GM21447 (cell line): ENCODE measurements around the gene SELENOS.

Experiments used
- ATAC-seq: cut with Tn5 transposase; IDR thresholded peaks from one replicate; pipeline ENCODE4 v1.9.1; 2021; ENCODE audit not compliant: unreplicated experiment

The SELENOS gene

GRCh38 chr15:101277038-101277822 lies at the start of gene SELENOS:
Gene SELENOS, minus strand, starts transcription at chr15:101277485. Its CDS starts 68 bp downstream, at chr15:101277417.
- peak; percentile 79 for ATAC-seq

DNA sequence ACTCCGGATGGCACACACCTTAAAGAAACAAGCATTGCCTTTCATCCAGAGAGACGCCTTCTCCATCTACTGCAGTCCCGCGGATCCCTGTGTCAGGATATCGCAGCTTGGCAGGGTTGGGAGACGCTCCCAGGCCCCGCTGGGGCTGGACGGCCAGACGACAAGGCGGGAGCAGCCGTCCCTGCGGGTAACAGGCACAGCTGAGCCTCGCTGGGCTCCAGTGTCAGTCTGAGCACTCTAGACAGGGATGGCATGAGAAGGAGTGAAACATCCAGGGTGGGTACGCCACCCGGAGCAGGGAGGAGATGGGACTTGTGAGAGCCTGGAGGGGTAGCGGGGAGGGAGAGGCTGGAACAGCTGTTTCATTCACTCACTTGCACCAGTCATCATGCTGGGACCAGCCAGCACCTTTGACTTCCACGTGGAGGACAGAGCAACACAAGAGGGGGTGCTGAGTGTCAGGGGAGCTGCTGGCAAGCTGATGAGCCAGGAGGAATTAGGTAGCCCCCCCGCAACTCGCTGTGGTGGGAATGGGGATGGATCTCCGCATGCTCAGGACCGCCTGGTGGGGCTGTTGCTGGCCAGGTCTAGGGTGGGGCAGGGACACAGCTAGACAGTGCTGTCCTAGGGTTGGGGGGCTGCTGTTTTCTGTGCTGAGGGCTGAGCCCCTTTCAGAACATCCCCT lies 49.3 kb upstream of the SELENOS start:
- ATAC-seq: no peak

GRCh38 chr15:101326026-101326315 lies 48.7 kb upstream of the SELENOS start:
- ATAC-seq: no peak

- no peak for ATAC-seq
These were observed 48.2 kb upstream of the SELENOS start for GRCh38 chr15:101325263-101326025.

DNA sequence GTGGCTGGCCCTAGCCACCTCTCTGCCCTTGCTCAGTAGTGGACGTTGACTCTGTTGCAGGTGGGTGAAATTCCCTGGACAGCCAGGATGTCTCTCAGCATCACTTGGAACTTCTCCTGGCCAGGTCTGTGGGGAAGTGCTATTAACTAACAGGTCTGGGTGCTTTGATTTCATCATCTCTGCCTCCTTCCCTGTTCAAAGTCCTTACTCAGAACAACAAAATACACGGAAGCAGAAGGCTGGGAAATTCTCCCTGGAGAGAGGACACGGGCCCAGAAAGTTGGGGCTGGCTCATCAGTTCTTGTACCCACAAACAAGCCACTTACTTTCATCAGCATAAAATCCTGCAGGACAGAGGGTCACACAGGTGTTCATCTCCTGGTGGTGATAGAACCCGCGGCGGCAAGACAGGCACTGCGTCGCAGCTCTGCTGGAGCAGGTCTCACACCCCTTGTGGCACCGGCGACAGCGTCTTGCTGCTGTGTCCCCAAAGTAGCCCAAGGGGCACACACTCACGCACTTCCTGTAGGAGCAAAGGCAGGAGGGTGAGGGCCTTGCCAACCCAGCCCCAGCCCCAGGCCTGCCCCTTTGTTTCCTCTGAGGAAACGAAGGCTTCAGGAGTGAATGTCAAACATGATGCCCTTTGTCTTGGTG lies 47.4 kb upstream of the SELENOS start:
- no peak for ATAC-seq

DNA sequence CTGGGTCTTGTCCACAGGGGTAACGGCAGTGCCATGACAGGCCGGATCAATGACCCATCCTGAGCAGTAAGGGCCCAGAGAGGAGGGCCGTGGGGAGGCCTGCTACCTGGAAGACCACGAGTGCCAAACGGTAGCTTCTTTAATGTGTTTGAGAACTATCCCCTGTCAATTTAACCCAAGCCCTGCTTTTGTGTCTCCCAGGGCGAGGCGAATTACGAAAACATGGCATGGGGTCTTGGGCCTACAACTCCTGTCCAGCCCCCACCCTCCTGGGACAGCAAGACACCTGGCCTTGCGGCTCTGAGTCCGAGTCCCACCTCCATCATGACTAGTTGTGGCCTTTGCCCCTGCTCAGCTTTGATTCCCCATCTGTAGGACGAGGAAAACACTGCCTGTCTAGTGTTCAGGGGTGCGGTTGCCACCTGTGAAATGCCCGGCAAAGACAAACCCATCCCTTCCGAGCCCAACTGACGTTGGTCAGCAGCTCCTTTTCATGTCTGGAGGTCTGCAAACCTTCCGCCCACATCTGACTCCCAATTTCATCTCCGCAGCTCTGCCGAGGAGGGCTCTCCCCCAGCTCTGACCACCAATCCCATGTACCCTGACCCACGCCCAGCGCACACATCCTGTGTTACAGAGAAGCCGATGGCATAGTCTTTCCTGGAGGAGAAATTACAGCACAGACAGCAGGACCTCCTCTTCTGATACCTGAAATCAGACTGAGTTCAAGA lies 46.7 kb upstream of the SELENOS start:
- no peak for ATAC-seq

GRCh38 chr15:101322854-101323477 lies 45.7 kb upstream of the SELENOS start:
- no peak for ATAC-seq

DNA sequence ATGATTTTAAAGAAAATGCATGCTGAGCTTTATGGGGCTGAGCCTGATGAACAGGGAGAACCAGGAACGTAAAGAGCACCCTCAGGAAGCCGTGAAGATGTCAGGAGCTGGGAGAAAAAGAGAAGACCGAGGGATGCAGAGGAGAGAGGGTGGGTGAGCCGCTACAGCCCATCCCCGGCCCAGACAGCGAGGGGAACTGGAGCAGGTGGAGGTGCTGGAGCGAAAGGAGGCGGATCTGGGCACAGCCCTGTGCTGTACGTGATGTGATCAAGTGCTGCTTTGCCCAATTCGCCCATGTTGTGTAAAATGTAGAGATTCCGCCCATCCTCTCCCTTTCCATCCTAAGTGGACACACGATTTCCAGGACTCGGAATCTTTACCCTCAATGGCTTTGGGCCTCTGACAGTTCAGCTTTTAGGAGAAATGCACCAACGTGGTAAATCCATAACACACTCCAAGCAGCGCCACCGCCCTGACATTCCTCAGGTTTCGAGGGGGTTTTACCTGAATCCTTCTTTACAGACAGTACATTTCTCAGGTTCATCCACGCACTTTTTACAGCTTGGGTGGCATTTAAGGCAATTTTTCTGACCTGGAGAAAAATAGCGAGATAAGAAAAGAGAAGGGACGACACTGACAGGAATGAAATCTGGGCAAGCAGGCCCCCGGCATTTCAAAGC lies 44.9 kb upstream of the SELENOS start:
- ATAC-seq: no peak

- ATAC-seq: no peak
These were observed 43.3 kb upstream of the SELENOS start for GRCh38 chr15:101320501-101321052.

GRCh38 chr15:101318839-101319238 lies 41.6 kb upstream of the SELENOS start:
- no peak for ATAC-seq

- no peak for ATAC-seq
These were observed 41.0 kb upstream of the SELENOS start for GRCh38 chr15:101318147-101318819.

GRCh38 chr15:101317336-101317872 lies 40.1 kb upstream of the SELENOS start:
- no peak for ATAC-seq

GRCh38 chr15:101316529-101316928 lies 39.2 kb upstream of the SELENOS start:
- ATAC-seq: no peak

- no peak for ATAC-seq
These were observed 38.5 kb upstream of the SELENOS start for GRCh38 chr15:101315736-101316135.

- no peak for ATAC-seq
These were observed 37.2 kb upstream of the SELENOS start for GRCh38 chr15:101314336-101315125.

DNA sequence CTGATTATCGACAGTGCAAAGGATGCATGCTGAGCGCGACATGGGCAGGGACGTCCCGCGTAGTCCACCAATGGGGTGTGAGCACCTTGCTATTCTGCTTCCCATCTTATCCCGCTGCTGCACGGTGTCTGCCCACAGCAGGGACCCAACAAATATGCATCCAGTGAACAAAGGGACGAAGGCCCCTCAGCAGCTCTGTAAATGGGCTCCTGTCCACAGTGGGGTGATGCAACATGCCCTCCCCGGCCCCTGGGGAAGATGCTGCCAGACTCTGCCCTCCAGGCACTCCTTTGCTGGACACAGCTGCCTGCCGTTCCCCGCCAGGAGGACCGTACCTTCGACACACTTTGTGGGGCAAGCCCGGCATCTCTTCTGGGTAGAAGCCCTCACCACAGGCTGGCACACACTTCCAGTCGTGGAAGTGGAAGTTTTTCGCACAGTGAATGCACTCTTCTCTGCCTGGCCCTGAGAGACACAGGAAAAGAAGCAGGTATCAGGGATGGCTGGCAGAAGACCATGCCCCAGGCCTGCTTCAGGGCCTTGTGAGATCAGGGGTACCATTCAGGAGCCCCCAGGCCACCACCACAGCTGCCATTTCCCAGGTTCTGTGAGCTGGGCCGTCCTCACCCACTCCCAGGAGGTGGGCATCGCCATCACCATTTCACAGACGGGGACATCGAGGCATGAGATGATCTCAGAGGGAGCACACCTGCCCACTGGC lies 35.9 kb upstream of the SELENOS start:
- ATAC-seq: no peak

GRCh38 chr15:101310508-101310907 lies 33.2 kb upstream of the SELENOS start:
- no peak for ATAC-seq
